A549 (cell line): Measurements from ENCODE around the gene TNRC6C. TPM values are rescaled to one million over a fixed set of nuclear protein-coding genes. Genes with fewer than 3 reads are reported as not detected.
"Not testable (repeated sequence)": the region's sequence is repeated elsewhere in the genome, so short reads cannot be mapped to it uniquely, and the experiment has no call there.

ENCODE experiments used
- ATAC-seq, 2 experiments: fragments of 200-7000 bp in 1 of 2; fragments of >200 bp in 1 of 2; cut with Nextera tagmentation in 1 of 2; cut with Tn5 transposase in 1 of 2; 3 replicates each; pipeline versions ENCODE4 v1.8.0 to v1.9.1; 2018 to 2020; ENCODE audit warnings: mild to moderate bottlenecking in 1 of 2, moderate library complexity in 1 of 2
- CTCF ChIA-PET: fragments of 300-600 bp; sonication (Branson Sonifier 250); formaldehyde crosslinking; extraction: SDS; loops from one replicate; lab custom pipeline; 2021; ENCODE audit warnings: antibody characterized with exemption, inconsistent platforms; lab: Yijun Ruan, JAX
- POLR2A ChIA-PET: fragments of 350-600 bp; formaldehyde crosslinking; extraction: SDS; loops from one replicate; lab custom pipeline; 2021; ENCODE audit warnings: antibody characterized with exemption, inconsistent platforms; lab: Yijun Ruan, JAX
- DNase-seq, 2 experiments: peaks; one replicate each; pipeline versions ENCODE4 v3.0.0 to v3.0.0-alpha.2; 2011 to 2016; ENCODE audit warnings: low read depth in 1 of 2, low spot score in 1 of 2
- FAIRE-seq: peaks from 2 replicates; lab custom pipeline; 2011; peaks lifted over from hg19 to GRCh38; lab: Jason Lieb, UNC
- H3K27ac ChIP-seq, 2 experiments: fragments of >200 bp; sonication (Bioruptor Twin); formaldehyde crosslinking; 3 replicates each; pipeline ENCODE4 v1.5.1; 2016 to 2017
- H3K4me1 ChIP-seq: fragments of >200 bp; sonication (Bioruptor Twin); formaldehyde crosslinking; 3 replicates; pipeline ENCODE4 v1.6.1; 2016
- H3K4me2 ChIP-seq: fragments of >200 bp; sonication (Bioruptor Twin); formaldehyde crosslinking; 3 replicates; pipeline ENCODE4 v1.6.1; 2016
- H3K4me3 ChIP-seq: fragments of >200 bp; sonication (Bioruptor Twin); formaldehyde crosslinking; 3 replicates; pipeline ENCODE4 v1.5.1; 2016
- H3K9me3 ChIP-seq: fragments of >200 bp; sonication (Bioruptor Twin); formaldehyde crosslinking; 3 replicates; pipeline ENCODE4 v1.6.1; 2016
- CHD2 ChIP-seq: fragments of 150-350 bp; IDR thresholded peaks from 2 replicates; pipeline ENCODE4 v1.6.1; 2014; ENCODE audit warnings: low read length; ENCODE audit not compliant: partially characterized antibody
- EHF ChIP-seq: fragments of 250-450 bp; sonication (Bioruptor Pico); IDR thresholded peaks from 2 replicates; pipeline ENCODE4 v1.5.0; 2020; ENCODE audit warnings: mild to moderate bottlenecking
- FOSL2 ChIP-seq, 2 experiments: fragments of 450-650 bp in 1 of 2; fragments of >200 bp in 1 of 2; sonication (Bioruptor Twin) in 1 of 2; formaldehyde crosslinking; IDR thresholded peaks; 2 replicates each; pipeline versions ENCODE4 v1.5.0 to v1.6.1; 2016 to 2020; ENCODE audit warnings: mild to moderate bottlenecking in 1 of 2, moderate library complexity in 1 of 2
- FOXS1 ChIP-seq: fragments of 250-450 bp; sonication (Bioruptor Pico); IDR thresholded peaks from 2 replicates; pipeline ENCODE4 v1.5.0; 2020; ENCODE audit warnings: mild to moderate bottlenecking, moderate library complexity
- GATA3 ChIP-seq: IDR thresholded peaks from 2 replicates; pipeline ENCODE4 v1.6.1; 2012; ENCODE audit warnings: borderline replicate concordance
- HOXA7 ChIP-seq: fragments of 250-450 bp; sonication (Bioruptor Pico); IDR thresholded peaks from 2 replicates; pipeline ENCODE4 v1.5.0; 2020; ENCODE audit warnings: mild to moderate bottlenecking, moderate library complexity
- JUNB ChIP-seq: fragments of >200 bp; sonication (Bioruptor Twin); formaldehyde crosslinking; IDR thresholded peaks from 2 replicates; pipeline ENCODE4 v1.6.1; 2016
- MYC ChIP-seq: IDR thresholded peaks from 2 replicates; pipeline ENCODE4 v1.6.1; 2012; ENCODE audit warnings: mild to moderate bottlenecking, inconsistent platforms, low read length, improper control_type of control experiment, borderline replicate concordance
- POLR2A ChIP-seq: IDR thresholded peaks from 2 replicates; pipeline ENCODE4 v1.6.1; 2012; ENCODE audit warnings: mild to moderate bottlenecking, low read length
- POLR2AphosphoS2 ChIP-seq: conservative IDR thresholded peaks from 2 replicates; pipeline ENCODE4 v1.6.1; 2012; ENCODE audit warnings: low read length, improper control_type of control experiment, inconsistent platforms
- RFX5 ChIP-seq: fragments of 450-650 bp; IDR thresholded peaks from 2 replicates; pipeline ENCODE4 v1.7.1; 2014; ENCODE audit warnings: antibody characterized with exemption, mild to moderate bottlenecking, moderate library complexity
- TFCP2L1 ChIP-seq: fragments of 250-450 bp; sonication (Bioruptor Pico); IDR thresholded peaks from 2 replicates; pipeline ENCODE4 v1.5.0; 2021; ENCODE audit warnings: mild to moderate bottlenecking
- TP53 ChIP-seq: fragments of 250-450 bp; sonication (Bioruptor Pico); IDR thresholded peaks from 2 replicates; pipeline ENCODE4 v1.5.0; 2021; ENCODE audit warnings: mild to moderate bottlenecking, moderate library complexity
- WGBS: methylation state at CpG from one replicate; pipeline ENCODE4 v1.1.6; 2017; ENCODE audit errors: missing lambda C conversion rate; 5-methylcytosine and 5-hydroxymethylcytosine counted together
- polyA plus RNA-seq, 4 experiments: library from polyadenylated mRNA; depleted of rRNA in 3 of 4; stranded (reverse); fragments of >200 nt; fragmentation: RNase III in 1 of 4; extraction: RNeasy Plus Mini Kit Qiagen cat#74134 plus additional on column Dnase treatment in 1 of 4; gene quantifications; 2 replicates in 3 of 4; 3 replicates in 1 of 4; pipeline ENCODE4 v1.2.3, GENCODE V29; 2011 to 2017
- TF ChIP-seq, protein P1 (sequence below): fragments of 250-450 bp; sonication (Bioruptor Pico); IDR thresholded peaks from 2 replicates; pipeline ENCODE4 v1.5.0; 2021; ENCODE audit warnings: mild to moderate bottlenecking, moderate library complexity, borderline replicate concordance
- TF ChIP-seq, protein P2 (sequence below): IDR thresholded peaks from 2 replicates; pipeline ENCODE4 v1.6.1; 2012
- TF ChIP-seq, protein P3 (sequence below): fragments of 150-350 bp; IDR thresholded peaks from 2 replicates; pipeline ENCODE4 v1.6.1; 2014; ENCODE audit warnings: low read depth, mild to moderate bottlenecking, low read length
- TF ChIP-seq, protein P4 (sequence below): fragments of 200-600 bp; sonication (generic); IDR thresholded peaks from 2 replicates; pipeline ENCODE4 v1.6.1; 2016; ENCODE audit warnings: antibody characterized with exemption, mild to moderate bottlenecking, moderate library complexity
- TF ChIP-seq, protein P5 (sequence below): fragments of >200 bp; sonication (Bioruptor Twin); formaldehyde crosslinking; IDR thresholded peaks from 3 replicates; pipeline ENCODE4 v1.5.1; 2016
- TF ChIP-seq, protein P6 (sequence below): fragments of >200 bp; sonication (Bioruptor Twin); formaldehyde crosslinking; IDR thresholded peaks from 3 replicates; pipeline ENCODE4 v1.6.1; 2016

The TNRC6C gene
- polyA plus RNA-seq, 2 of the 4 experiments (the other 2 are of a cell fraction) = 1.3 to 1.9 TPM

DNA sequence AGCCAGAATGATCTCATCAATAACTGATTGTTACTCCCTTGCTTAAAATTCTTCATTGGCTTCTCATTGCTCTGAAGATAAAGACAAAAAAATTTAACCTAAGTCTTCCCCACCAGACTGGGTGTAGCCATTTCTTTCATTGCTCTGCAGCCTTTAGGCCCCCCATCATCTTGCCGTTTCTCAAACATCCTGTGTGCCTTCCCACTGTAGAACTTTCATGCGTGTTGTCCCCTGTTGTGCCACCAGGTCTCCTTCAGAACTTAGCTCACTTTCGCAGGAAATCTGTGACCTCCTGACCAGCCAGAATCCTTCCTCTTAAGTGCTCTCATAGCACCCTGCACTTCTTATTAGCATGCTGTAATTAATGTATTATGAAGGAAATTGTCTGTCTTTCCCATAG, 31.8 kb downstream of the TNRC6C start:
- 67% methylated on average over 3 of the region's 3 CpGs for WGBS
- no peak overlapping the region for H3K4me3 ChIP-seq
- ATAC-seq = no peak
- POLR2A ChIA-PET = interaction anchor here (3.3 kb wide), 1 partner anchor 32 kb away, joined by 17 read pairs; the partner anchor contains the start of gene TNRC6C
- H3K27ac ChIP-seq = no peak overlapping the region
- no peak overlapping the region for H3K4me2 ChIP-seq
- DNase-seq = no peak
- TF ChIP-seq, protein P1, sequence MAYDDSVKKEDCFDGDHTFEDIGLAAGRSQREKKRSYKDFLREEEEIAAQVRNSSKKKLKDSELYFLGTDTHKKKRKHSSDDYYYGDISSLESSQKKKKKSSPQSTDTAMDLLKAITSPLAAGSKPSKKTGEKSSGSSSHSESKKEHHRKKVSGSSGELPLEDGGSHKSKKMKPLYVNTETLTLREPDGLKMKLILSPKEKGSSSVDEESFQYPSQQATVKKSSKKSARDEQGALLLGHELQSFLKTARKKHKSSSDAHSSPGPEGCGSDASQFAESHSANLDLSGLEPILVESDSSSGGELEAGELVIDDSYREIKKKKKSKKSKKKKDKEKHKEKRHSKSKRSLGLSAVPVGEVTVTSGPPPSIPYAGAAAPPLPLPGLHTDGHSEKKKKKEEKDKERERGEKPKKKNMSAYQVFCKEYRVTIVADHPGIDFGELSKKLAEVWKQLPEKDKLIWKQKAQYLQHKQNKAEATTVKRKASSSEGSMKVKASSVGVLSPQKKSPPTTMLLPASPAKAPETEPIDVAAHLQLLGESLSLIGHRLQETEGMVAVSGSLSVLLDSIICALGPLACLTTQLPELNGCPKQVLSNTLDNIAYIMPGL = no peak
- TF ChIP-seq, protein P2, sequence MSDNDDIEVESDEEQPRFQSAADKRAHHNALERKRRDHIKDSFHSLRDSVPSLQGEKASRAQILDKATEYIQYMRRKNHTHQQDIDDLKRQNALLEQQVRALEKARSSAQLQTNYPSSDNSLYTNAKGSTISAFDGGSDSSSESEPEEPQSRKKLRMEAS = no peak
- TF ChIP-seq FOXS1 (CRISPR knock-in tag) (no peak), TFCP2L1 (CRISPR knock-in tag) (no peak), HOXA7 (CRISPR knock-in tag) (no peak), EHF (CRISPR knock-in tag) (no peak), POLR2AphosphoS2 (no peak)
- TF ChIP-seq, protein P3, sequence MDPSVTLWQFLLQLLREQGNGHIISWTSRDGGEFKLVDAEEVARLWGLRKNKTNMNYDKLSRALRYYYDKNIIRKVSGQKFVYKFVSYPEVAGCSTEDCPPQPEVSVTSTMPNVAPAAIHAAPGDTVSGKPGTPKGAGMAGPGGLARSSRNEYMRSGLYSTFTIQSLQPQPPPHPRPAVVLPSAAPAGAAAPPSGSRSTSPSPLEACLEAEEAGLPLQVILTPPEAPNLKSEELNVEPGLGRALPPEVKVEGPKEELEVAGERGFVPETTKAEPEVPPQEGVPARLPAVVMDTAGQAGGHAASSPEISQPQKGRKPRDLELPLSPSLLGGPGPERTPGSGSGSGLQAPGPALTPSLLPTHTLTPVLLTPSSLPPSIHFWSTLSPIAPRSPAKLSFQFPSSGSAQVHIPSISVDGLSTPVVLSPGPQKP = no peak
- TF ChIP-seq, protein P4, sequence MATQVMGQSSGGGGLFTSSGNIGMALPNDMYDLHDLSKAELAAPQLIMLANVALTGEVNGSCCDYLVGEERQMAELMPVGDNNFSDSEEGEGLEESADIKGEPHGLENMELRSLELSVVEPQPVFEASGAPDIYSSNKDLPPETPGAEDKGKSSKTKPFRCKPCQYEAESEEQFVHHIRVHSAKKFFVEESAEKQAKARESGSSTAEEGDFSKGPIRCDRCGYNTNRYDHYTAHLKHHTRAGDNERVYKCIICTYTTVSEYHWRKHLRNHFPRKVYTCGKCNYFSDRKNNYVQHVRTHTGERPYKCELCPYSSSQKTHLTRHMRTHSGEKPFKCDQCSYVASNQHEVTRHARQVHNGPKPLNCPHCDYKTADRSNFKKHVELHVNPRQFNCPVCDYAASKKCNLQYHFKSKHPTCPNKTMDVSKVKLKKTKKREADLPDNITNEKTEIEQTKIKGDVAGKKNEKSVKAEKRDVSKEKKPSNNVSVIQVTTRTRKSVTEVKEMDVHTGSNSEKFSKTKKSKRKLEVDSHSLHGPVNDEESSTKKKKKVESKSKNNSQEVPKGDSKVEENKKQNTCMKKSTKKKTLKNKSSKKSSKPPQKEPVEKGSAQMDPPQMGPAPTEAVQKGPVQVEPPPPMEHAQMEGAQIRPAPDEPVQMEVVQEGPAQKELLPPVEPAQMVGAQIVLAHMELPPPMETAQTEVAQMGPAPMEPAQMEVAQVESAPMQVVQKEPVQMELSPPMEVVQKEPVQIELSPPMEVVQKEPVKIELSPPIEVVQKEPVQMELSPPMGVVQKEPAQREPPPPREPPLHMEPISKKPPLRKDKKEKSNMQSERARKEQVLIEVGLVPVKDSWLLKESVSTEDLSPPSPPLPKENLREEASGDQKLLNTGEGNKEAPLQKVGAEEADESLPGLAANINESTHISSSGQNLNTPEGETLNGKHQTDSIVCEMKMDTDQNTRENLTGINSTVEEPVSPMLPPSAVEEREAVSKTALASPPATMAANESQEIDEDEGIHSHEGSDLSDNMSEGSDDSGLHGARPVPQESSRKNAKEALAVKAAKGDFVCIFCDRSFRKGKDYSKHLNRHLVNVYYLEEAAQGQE = no peak
- TF ChIP-seq, all 56 proteins: peak for 0
- Histone ChIP-seq H3K9me3 (no peaks in the 10 kb centered on the region), H3K4me1 (no peaks in the 10 kb centered on the region)
- CTCF ChIA-PET = interaction anchor here (4.5 kb wide), 1 partner anchor 23 kb away, joined by 20 read pairs; no protein-coding TSS in a partner anchor
- no peak for FAIRE-seq

DNA sequence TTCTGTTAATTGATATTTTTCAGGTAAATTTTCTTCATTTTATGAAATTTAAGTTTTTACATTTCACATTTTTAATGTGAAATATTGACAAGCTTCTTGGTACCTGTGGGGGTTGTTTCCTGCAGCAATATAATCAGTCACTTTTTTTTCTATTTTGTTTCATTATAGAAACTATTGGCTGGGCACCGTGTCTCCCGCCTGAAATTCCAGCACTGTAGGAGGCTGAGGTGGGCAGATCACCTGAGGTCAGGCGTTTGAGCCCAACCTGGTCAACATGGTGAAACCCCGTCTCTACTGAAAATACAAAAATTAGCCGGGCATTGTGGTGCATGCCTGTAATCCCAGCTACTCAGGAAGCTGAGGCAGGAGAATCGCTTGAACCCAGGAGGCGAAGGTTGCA, 35.2 kb downstream of the TNRC6C start:
- CTCF ChIA-PET = interaction anchor here (1.3 kb wide), 1 partner anchor 20 kb away, joined by 9 read pairs; no protein-coding TSS in a partner anchor
- FAIRE-seq = not testable (repeated sequence)

DNA sequence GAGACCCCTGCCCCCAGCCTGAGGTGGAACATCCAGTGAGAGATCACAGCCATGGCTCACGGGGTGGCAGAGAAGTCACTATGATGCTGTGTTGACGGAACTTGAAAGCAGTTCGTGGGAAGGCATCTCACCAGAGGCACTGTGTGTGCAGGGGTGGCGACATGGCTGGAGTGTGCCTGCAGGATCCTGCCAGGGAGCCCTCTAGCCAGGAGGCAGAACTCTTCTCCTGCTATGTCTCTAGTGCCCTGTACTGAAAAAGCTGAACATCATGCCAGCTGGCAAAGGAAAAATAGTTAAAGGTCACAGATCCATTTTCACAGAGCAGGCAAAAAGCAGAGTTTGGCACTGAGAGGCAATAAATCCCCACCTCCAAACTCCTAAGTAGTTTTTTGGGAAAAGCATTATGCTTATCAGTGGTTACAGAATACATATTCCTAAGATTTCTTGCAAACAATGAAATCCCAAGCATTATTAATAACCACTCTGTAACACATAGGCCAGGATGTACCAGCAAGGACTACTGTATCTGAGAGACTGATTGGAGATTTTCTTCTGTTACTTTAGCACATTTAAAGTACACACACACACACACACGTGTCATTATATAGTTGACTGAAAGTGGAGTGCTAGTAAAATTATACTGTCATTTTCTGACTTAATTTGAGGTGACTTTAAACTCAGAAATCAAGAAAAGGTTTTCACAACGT, 36.8 kb downstream of the TNRC6C start:
- no peaks in the 10 kb centered on the region for H3K4me1 ChIP-seq
- ATAC-seq (no peak), DNase-seq (no peak), FAIRE-seq (no peak)
- no peak overlapping the region for H3K27ac ChIP-seq
- ChIA-PET POLR2A (no interaction called here), CTCF (interaction anchor here (0.6 to 1.0 kb wide), 4 partner anchors 14 to 452 kb away, joined by 3 to 4 read pairs (median 3); no protein-coding TSS in a partner anchor)
- no peak overlapping the region for H3K4me2 ChIP-seq
- no peaks in the 10 kb centered on the region for H3K9me3 ChIP-seq
- WGBS = 40% methylated on average over 6 of the region's 6 CpGs
- H3K4me3 ChIP-seq = no peak overlapping the region
- no peak for TF ChIP-seq MYC
- TF ChIP-seq GATA3 = no peak
- no peak for TF ChIP-seq HOXA7 (CRISPR knock-in tag)
- TF ChIP-seq RFX5 = no peak
- TF ChIP-seq JUNB = no peak
- no peak for TF ChIP-seq CHD2
- TF ChIP-seq, protein P5, sequence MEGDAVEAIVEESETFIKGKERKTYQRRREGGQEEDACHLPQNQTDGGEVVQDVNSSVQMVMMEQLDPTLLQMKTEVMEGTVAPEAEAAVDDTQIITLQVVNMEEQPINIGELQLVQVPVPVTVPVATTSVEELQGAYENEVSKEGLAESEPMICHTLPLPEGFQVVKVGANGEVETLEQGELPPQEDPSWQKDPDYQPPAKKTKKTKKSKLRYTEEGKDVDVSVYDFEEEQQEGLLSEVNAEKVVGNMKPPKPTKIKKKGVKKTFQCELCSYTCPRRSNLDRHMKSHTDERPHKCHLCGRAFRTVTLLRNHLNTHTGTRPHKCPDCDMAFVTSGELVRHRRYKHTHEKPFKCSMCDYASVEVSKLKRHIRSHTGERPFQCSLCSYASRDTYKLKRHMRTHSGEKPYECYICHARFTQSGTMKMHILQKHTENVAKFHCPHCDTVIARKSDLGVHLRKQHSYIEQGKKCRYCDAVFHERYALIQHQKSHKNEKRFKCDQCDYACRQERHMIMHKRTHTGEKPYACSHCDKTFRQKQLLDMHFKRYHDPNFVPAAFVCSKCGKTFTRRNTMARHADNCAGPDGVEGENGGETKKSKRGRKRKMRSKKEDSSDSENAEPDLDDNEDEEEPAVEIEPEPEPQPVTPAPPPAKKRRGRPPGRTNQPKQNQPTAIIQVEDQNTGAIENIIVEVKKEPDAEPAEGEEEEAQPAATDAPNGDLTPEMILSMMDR = no peak
- TF ChIP-seq, protein P3 = no peak
- no peak for TF ChIP-seq FOSL2 (IDR thresholded peaks at IDR 0.05)
- TF ChIP-seq FOSL2 (CRISPR knock-in tag; IDR thresholded peaks at IDR 0.05) = no peak
- TF ChIP-seq, protein P2 = no peak
- TF ChIP-seq POLR2A = no peak
- TF ChIP-seq, protein P6, sequence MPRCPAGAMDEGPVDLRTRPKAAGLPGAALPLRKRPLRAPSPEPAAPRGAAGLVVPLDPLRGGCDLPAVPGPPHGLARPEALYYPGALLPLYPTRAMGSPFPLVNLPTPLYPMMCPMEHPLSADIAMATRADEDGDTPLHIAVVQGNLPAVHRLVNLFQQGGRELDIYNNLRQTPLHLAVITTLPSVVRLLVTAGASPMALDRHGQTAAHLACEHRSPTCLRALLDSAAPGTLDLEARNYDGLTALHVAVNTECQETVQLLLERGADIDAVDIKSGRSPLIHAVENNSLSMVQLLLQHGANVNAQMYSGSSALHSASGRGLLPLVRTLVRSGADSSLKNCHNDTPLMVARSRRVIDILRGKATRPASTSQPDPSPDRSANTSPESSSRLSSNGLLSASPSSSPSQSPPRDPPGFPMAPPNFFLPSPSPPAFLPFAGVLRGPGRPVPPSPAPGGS = no peak
- TF ChIP-seq TP53 (CRISPR knock-in tag) = no peak

More for the DNA sequence above, 35.2 kb downstream of the TNRC6C start:
- not testable (repeated sequence) for H3K4me2 ChIP-seq, DNase-seq, H3K4me3 ChIP-seq, ATAC-seq, H3K9me3 ChIP-seq, H3K4me1 ChIP-seq, H3K27ac ChIP-seq
- POLR2A ChIA-PET = interaction anchor here (2.3 kb wide), 1 partner anchor 35 kb away, joined by 15 read pairs; the partner anchor contains the start of gene TNRC6C
- 63% methylated on average over 7 of the region's 7 CpGs for WGBS
